HFF-Myc (cell line): Measurements from ENCODE around the gene RHOH.

ENCODE experiments used
- DNase-seq: peaks from one replicate; pipeline ENCODE4 v3.0.0-alpha.2; 2011; ENCODE audit warnings: low read depth; ENCODE audit errors: extremely low read depth
- H3K4me3 ChIP-seq: replicated peaks from 2 replicates; pipeline ENCODE4 v1.5.1; 2011; ENCODE audit warnings: low read depth, mild to moderate bottlenecking, control low read depth, low read length
- TF ChIP-seq, protein P1 (sequence below): IDR thresholded peaks from 2 replicates; pipeline ENCODE4 v1.5.1; 2012; ENCODE audit warnings: mild to moderate bottlenecking, low read depth, low read length, control low read depth; ENCODE audit errors: missing control alignments

The RHOH gene

DNA sequence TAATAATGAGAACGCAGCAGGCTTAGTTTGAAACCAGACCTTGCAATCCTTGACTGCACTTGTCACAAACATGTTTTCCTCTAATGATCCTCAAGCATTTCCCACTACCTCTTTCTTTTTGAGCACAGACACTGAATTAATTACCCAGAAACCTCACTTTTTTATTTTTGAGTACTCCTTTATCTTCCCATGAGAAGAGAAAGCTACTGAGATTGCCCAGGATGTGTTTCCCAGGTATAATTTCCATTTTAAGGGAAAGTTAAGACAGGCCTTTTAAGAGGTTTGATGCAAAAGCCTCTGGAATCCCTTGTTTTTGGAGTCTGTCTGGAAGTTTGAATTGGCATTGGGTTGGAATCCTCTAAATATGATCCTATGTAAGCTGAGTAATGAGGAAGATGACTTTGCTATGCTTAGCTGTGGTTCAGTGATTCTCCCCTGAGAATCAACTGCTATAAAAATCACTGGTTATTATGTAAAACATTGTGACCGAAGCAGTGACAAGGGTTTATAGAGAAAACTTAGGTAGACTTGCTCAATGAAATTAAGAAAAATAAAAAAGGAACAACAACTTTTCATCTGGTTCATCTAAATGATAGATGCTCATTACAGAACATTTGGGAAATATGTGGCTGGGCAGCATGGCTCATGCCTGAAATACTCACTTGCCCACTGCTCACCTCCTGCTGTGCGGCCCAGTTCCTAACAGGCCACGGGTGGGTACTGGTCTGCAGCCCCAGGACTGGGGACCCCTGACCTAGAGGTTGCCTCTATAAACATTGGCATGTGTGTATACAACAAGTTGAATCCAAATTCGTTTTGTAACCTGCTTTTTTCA, 10.8 kb upstream of the RHOH start:
- TF ChIP-seq, protein P1, sequence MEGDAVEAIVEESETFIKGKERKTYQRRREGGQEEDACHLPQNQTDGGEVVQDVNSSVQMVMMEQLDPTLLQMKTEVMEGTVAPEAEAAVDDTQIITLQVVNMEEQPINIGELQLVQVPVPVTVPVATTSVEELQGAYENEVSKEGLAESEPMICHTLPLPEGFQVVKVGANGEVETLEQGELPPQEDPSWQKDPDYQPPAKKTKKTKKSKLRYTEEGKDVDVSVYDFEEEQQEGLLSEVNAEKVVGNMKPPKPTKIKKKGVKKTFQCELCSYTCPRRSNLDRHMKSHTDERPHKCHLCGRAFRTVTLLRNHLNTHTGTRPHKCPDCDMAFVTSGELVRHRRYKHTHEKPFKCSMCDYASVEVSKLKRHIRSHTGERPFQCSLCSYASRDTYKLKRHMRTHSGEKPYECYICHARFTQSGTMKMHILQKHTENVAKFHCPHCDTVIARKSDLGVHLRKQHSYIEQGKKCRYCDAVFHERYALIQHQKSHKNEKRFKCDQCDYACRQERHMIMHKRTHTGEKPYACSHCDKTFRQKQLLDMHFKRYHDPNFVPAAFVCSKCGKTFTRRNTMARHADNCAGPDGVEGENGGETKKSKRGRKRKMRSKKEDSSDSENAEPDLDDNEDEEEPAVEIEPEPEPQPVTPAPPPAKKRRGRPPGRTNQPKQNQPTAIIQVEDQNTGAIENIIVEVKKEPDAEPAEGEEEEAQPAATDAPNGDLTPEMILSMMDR: no peak
- H3K4me3 ChIP-seq: no peak overlapping the region
- DNase-seq: no peak

DNA sequence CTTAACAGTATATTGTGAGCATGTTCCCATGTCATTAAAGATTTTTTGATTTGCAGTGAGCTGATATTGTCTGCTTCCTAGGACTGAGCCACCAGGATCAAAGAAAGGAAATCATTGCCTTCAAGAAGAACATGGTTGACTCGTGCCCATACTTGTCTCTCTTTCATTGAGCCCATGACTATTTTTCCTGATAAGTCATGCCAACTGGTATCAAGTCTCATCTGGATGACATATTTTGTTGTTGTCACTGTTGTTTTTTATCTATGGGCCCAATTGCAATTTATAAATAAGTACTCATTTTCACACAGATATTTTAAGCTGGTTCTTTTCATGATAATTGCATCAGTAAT, 10.2 kb upstream of the RHOH start:
- no peak for DNase-seq
- TF ChIP-seq, protein P1: no peak
- H3K4me3 ChIP-seq: no peak overlapping the region

DNA sequence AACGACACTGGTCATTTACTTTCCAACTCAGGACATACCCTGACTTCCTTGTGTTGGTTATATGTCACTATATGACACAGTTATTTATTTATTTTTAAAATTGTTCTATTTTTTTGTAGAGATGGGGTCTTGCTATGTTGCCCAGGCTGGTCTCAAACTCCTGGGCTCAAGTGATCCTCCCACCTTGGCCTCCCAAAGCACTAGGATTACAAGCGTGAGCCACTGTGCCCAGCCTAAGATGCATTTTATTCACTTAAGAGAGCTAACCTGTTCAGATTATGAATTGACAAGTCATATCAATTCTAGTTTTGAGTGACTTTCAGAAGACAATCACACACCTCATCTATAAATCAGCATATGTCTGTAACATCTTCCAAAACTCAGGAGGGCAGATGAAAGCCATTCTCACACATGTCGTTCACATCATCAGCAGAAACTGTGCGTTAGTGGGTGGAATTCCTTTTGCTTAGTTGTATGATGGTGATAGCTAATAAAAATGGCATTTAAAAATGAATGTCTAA, 9.4 kb upstream of the RHOH start:
- TF ChIP-seq, protein P1: no peak
- no peak for DNase-seq
- H3K4me3 ChIP-seq: no peak overlapping the region

DNA sequence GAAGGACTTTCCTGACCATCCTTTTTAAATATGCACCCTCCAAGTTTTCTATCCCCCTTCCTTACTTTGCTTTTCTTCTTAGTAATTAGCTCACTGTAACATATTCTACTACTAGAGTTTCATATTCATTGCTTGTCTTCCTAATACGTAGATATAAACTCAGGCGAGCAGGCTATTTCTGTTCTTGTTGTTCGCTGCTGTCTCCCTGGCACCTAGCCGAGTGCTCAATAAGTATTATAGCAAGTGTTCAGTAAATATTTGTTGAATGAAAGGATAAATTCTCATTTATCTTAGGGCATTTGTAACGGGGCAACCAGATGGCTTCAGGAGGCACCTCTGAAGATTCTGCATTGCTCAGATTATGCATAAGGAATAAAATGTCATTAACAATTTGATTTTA, 6.8 kb upstream of the RHOH start:
- DNase-seq: no peak
- H3K4me3 ChIP-seq: no peak overlapping the region
- TF ChIP-seq, protein P1: no peak

DNA sequence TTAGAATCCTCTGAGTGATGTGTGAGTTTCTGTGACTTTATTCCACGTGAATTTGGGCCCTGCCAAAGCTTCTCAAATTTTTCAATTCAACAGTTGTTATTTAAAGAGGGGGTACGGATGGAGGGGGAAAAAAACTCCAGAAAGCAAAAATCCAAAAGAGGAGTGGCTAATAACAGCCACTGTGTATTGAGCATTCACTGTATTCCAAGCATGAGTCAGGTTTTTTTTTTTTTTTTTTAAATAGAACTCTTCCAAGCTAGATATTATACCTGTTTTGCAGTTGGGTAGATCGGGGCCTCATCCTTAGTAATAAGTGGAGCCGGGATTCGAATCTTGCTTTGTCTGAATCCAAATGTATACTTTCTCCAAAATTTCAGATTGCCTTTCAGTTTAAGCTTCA, 6.4 kb upstream of the RHOH start:
- TF ChIP-seq, protein P1: no peak
- DNase-seq: no peak
- no peak overlapping the region for H3K4me3 ChIP-seq

DNA sequence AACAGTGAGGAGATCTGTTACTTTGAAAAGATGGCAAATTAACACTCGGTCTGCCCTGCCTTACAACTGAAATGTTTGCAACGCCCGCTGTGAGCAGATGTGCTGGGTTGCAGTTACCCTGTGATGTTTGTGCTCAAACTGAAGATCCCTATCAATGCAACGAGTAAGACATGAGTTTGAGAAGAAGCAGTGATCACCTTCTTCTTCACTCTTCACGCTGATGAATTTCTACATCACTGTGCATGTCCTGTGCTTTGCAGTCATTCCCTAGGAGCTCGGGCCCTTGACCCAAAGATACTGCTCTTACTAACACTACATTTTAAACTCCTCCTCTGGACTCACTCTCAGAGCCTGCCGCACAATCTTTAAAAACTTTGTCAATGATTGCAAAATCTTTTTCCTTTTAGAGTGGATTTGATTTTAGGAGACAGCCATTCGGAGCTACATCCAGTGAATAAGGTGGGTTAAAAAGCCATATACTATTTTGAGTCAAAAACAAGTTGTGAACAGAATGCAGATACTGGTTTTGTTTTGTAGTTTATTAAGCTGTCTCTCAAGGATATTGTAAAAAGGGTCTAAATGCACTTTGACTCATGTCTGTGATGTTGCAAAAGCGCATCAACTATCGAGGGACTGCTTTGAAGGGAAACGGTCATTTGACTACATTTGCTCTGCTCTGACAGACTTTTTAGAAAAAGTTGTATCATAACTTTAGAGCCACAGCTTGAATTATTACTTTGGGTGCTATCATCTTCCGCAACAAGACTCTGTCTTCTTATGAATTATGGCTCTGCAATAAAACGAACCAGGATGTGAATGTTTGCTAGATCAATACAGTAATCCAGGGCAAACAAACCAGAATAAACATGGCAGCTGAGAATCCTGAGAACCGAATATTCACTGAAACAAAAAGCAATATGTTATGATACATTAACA, 5.7 kb upstream of the RHOH start:
- no peak overlapping the region for H3K4me3 ChIP-seq
- no peak for DNase-seq
- TF ChIP-seq, protein P1: no peak
